GM12801 (cell line): ENCODE data around the gene PACSIN2.

ENCODE experiments used
- CTCF ChIP-seq: IDR thresholded peaks from one replicate; pipeline ENCODE4 v1.5.1; 2011; ENCODE audit warnings: control low read depth; ENCODE audit not compliant: insufficient read length; ENCODE audit errors: extremely low read depth

The PACSIN2 gene

GRCh38 chr22:43014869-43015676 is at the start of gene PACSIN2:
TSS of gene PACSIN2 (minus strand) at chr22:43015149. CDS start at chr22:42912080, 103,069 bp downstream.
- TF ChIP-seq CTCF: no peak

- TF ChIP-seq CTCF: no peak
Measured at GRCh38 chr22:43060183-43060582, 45.2 kb upstream of the PACSIN2 start.

GRCh38 chr22:43057641-43058040 is 42.7 kb upstream of the PACSIN2 start:
- TF ChIP-seq CTCF: no peak

GRCh38 chr22:43053176-43053575 is 38.2 kb upstream of the PACSIN2 start:
- TF ChIP-seq CTCF: no peak

GRCh38 chr22:43050995-43051394 is 36.0 kb upstream of the PACSIN2 start:
- TF ChIP-seq CTCF: no peak

- TF ChIP-seq CTCF: no peak
Measured at GRCh38 chr22:43047605-43048004, 32.7 kb upstream of the PACSIN2 start.

GRCh38 chr22:43044290-43044712 is 29.4 kb upstream of the PACSIN2 start:
- no peak for TF ChIP-seq CTCF
